GM21723 (cell line): ENCODE data around the gene BORCS8.
"Not testable (repeated sequence)": the region's sequence is repeated elsewhere in the genome, so short reads cannot be mapped to it uniquely, and the experiment has no call there.

Experiments
- ATAC-seq: cut with Tn5 transposase; IDR thresholded peaks from one replicate; pipeline ENCODE4 v1.9.1; 2021; ENCODE audit warnings: mild to moderate bottlenecking, moderate library complexity; ENCODE audit not compliant: unreplicated experiment

The BORCS8 gene

DNA sequence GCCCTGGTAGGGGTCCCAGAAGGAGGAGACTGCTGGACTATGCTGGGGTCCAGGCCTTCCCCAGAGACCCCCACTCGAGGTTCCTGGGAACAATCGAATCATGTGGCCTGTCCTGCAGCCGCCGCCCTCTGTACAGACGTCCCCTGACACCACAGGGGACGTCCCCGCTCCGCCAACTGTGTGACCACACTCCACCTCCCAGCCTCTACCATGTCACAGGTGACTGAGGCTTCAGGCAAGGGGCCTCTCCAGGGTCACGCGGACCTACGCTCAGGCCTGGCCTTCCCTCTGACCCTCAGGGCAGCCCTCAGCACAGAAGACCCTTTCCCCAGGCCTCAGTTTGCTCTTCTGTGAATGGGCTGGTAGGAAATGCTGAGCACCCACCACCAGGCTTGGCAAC, 40.5 kb downstream of the BORCS8 start:
- ATAC-seq: peak; percentile 58

DNA sequence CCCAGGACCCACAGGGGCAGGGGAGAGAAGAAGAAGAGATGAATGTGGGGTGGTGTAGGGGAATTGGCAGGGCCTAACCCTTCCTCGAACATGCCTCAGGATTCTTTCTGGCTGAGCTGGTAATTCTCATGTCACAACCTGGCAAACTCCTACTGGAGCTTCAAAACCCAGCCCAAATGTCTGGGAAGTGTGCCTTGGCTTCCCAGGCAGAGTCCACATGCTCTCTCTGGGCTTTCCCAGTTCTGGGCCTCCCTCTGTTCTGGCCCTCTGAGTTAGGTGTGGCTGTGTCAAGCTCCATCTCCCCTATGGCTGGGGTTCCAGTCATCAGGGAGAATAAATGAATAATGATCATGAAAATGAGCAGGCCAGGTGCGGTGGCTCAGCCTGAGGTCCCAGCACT, 42.5 kb downstream of the BORCS8 start:
- no peak for ATAC-seq

DNA sequence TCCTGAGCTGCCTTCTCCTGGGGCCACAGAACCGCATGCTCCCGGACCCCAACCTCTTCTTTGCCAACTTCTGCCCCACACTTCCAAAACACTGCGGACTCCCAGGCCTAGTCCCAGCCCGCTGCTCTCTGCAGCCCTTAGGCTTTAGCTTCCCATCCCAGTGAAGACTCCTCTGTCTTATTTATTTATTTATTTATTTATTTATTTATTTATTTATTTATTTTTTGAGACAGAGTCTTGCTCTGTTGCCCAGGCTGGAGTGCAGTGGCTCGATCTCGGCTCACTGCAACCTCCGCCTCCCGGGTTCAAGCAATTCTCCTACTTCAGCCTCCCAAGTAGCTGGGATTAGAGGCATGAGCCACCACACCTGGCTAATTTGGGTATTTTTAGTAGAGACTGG, 43.4 kb downstream of the BORCS8 start:
- ATAC-seq: not testable (repeated sequence)

DNA sequence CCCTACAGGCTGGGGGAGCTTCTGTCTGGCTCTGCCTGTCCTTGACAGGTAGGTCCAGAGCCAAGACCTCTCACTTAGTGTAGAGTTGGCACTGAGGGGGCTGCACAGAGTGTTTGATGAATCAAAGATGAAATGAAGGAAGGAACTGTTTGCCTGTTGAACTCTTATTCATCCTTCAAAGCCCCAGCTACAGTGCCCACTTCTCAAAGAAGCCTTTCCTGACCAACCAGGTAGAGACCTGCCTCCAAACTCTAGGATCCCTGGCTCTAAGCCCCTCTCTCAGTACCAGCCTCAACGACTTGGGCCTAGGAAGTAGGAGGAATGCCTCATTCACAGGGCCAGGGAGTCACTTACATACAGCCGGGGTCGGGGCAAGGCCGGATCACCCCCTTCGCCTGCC, 44.6 kb downstream of the BORCS8 start:
- ATAC-seq: no peak

DNA sequence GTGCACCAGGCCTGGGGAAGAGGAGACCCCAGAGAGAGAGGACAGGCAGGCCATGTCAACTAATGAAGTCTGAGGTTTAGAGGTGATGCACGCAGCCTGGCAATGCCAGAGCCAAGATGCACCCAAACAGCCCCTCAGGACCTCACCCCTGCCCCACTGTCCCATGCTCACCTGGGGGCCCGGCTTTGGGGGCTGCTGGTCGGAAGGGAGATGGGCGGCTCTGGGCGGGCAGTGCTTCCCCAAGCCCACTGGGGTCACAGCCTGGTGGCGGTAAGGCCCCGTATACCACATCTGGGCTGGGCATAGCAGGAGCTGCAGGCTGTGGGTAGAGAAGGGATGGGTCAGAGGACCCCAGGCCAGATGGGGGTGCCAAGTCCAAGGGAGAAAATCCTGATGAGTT, 45.1 kb downstream of the BORCS8 start:
- ATAC-seq: no peak

DNA sequence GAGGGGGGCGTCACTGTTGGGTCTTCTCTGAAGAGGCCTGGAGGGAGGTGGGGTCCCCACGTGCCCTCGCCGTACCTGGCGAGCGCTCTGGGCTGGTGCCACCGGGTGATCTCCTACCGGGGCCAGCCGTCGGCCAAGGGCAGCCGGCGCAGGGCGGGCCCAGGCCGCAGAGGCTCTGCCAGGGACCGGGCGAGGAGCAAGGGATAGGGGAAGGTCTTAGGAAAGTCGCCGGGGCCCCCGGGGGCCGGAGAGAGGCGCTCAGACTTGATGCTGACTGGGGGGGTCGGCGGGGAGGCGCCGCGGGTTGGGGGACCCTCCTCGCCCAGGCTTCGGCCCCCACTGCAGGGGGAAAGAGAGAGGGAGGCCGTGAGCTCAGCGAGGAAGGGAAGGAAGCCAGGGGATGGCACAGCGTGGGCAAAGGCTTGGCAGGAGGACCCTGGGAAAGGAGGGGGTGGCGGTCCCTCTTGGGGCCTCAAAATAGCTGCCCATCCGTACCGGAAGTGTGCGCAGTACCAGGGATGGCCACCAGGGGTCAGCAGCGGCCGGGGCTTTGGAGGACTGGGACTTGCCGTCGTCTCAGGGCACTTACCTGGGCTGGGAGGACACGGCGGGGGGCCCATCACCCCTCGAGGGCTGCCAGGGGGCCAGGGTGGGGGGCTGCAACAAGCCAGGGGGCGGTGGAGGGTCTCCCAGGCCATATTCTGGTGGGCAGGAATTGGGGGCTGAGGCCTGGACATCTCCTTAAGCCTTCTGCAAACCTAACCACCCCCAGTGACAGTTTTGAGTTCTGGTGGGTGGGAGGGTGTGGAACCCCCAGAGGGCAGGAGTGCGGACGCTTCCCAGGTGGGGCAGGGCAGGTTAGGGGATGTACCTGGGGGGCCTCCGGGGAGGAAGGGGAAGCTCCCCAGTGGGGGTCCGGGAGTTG, 46.0 kb downstream of the BORCS8 start:
- no peak for ATAC-seq

DNA sequence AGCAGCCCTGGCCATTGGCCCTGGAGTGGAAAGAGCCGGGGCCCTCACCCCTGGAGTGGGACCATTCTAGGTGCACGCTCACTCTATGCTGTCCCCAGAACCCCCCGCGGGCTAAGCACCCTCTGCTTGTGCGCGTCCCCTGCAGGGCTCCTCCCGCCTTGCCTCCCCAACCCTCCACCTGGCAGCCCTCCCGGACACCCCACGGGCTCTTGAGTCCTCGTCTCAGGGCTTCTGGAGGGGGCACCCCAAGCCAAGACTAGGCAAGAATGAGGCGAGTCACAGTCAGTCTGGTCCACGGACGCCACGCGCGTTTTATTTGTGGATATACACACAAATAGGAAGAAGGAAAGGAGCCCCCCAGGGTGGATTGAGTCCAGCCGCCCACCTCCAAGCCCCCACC, 46.7 kb downstream of the BORCS8 start:
- no peak for ATAC-seq

DNA sequence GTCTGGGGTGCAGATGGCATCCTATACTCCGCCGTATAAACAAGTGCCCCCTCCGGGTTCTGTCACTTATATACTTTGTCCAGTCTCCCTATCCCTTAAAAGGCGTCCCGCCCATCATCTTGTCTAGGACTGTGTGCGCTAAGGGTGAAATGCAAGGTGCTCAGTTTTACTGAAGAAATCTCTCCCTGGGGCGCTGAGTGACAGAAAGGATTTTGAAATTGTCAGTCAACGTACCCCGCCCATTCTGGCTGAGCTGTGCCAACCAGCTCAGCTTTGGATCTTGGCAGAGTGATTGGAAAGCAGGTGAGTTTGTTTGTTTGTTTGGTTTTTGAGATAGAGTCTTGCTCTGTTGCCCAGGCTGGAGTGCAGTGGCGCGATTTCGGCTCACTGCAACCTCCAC, 49.6 kb downstream of the BORCS8 start:
- ATAC-seq: no peak

DNA sequence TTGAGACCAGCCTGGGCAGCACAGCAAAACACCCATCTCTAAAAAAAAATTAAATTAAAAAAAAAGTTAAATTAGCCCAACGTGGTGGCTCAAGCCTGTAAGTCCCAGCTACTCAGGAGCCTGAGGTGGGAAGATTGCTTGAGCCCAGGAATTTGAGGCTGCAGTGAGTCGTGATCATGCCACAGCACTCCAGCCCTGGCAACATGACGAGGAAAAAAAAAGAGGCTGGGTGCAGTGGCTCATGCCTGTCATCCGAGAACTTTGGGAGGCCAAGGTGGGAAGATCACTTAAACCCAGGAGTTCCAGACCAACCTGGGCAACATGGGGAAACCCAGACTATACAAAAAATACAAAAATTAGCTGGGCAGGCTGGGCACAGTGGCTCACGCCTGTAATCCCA, 51.5 kb downstream of the BORCS8 start:
- ATAC-seq: no peak

DNA sequence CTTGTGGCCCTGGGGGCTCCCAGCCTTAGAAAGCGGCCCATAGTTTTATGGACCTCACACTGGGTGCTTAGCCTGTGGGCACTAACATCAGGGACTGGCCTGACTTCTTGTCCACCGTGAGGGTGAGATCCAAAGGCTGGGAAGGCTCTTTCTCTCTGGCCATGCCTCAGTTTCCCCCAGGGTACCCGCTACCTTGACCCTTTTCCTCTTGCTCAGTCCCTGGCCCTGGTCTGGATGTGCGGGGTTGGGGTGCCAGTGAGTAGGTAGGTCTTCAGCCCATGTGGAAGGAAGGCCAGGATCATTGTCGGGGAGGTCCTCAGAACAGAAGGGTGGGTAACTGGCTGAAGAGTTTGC, 52.1 kb downstream of the BORCS8 start:
- ATAC-seq: no peak

DNA sequence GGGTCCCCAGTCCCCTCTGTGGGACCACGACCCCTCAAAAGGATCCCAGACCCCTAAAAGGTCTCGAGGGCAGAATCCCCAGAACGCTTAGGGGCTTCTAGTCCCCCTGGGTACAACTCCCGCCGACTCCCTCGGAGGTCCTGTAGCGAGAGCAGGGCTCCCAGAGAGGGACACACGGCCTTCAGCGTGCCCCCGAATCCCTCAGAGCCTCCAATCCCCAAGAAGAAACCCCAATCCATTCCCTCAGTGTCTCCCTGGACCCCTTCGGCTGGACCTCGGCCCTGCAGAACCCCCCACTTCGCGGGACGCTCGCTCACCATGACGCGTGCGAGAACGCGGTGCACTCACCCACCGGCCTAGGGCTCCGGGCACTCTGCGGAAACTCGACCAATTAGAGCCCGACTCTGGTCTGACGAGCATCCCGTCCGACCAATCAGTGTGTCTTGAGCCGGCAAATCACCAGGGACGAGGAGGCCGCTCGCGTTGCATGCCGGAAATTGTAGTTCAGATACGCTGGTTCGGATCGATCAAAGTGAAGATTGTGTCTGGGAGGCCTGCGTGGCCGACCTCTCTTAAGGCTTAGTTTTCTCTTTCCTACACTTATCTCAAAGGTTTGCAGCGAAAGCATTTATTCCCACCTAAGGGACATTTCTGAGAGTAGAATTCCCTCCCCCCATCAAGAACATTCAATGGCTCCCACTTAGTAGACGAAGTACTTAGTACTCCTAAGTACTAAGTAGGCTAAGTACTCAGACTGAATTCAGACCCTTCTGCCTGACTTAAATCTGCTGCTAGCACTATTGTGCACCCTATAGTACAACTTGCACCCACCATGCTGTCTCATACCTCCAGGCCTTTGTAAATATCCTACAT, 53.6 kb downstream of the BORCS8 start, which contains the start of gene TMEM161A:
TMEM161A (minus strand) TSS at position 370 of the 873 bp plus-strand sequence; CDS start at position 320, 50 bp downstream.
- ATAC-seq: peak; percentile 90

DNA sequence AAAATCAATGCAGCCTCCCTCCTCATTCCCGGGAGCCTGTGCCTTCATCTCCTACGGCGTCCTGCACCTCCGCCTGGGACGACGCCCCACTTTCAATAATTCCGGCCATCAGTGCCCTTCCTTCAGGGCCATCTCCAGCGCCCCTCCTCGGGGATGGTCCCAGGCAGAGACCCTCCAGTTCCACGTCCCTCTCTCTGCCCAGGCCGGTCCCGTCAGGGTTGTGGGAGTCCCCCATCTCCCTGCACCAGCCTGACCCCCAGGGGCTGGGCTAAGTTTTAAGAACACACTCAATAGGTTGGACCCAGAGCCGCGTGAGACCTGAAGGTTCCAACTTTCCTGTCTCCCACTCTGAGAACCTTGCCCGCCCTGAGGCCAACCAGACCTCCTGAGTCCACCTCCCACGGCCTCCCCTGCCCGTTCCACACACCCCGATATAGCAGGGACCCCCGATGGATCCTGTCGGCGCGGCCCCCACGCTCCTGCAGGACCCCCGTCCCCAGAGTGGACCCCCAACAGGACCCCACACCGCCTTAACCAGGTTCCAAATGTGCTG, 54.3 kb downstream of the BORCS8 start:
- no peak for ATAC-seq

DNA sequence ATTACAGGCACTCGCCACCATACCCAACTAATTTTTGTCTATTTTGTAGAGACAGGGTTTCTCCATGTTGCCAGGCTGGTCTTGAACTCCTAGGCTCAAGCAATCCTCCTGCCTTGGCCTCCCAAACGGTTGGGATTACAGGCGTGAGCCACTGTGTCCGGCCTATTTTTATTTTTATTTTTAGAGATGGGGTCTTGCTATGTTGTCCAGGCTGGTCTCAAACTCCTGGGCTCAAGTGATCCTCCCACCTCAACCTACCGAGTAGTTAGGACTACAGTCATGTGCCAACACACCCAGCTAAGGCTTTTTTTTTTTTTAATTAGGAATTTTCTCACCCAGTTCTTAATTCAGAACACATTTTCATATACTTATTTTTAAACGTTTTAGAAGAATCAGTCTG, 56.2 kb downstream of the BORCS8 start:
- not testable (repeated sequence) for ATAC-seq

DNA sequence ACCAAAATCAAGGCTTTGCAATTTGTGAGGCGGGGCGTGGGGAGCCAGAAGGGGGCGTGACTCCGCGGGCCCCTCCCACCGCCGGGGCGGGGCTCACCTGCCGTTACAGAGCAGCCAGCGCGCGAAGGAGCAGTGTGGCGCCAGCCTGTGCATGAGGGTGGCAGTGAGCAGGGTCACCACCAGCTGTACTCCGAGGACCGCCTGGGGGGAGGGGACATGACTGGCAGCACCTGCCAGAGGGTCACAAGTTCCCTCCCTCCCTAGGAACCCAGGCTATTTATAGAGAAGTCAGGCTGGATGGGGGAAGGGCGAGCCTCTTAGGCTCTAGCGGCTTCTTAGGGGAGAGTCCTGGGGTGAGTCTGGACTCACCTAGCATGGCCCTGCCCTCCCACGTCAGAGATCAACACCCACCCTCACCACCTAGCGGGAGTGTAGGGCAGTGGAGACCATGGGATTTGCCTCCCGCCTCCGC, 57.2 kb downstream of the BORCS8 start:
- no peak for ATAC-seq

DNA sequence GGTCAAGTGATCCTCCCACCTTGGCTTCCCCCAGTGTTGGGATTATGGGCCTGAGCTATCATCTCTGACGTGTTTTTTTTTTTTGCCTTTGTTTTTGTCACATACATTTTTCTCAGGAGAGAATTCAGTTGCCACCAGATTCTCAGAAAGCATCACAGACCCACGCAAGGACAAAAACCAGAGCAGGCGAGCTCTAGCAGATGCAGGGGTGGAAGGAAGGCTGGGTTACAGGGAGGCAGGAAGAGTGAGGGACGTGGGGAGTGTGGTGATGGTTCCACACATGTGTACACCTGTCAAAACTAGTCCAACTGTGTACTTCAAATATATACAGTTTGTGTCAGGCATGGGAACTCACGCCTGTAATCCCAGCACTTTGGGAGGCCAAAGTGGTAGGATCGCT, 58.0 kb downstream of the BORCS8 start:
- no peak for ATAC-seq

DNA sequence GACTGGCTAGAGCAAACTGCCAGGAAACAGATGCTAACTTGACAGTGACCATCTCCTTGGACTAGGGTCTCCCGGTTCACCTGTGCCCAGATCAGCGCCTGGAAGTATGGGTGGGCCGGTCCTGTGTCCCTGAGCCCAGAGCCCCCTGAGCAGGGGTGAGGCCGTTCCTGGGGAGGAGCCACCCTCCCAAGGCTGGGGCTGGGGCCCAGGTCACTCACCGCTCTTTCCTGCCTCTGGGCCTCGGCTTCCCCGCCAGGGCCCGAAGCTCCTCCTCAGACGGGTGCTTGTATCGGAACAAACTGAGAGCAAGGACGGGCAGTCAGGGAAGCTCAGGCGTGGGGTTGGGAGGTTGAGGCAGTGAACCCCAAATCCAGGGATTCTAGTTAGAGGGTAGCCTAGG, 59.0 kb downstream of the BORCS8 start:
- no peak for ATAC-seq

DNA sequence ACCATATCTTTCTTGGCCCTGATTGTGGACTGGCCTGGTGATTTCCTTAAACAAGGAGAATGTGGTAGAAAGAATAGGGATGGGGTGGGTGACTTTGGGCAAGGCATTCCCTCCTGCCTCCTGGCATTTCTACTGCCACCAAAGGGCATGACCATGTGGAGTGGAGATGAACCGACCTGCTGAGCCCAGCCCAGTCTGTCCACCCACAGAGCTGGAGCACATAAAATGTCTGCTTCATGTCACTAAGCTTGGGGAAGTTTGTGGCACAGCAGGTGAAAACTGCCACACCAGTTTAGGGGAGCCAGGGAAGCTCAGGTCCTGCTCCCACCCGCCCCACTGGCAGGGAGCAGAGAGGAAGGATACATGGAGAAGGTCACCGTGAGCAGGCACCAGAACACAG, 60.0 kb downstream of the BORCS8 start:
- no peak for ATAC-seq
